GM23338 (cell line): ENCODE results near the gene SPRY4. TPM values are rescaled to one million over a fixed set of nuclear protein-coding genes. Genes with fewer than 3 reads are reported as not detected.

ENCODE experiments used
- ATAC-seq: fragments of 200-7000 bp; cut with Tn5 transposase; 3 replicates; pipeline ENCODE4 v1.9.1; 2020
- DNase-seq: peaks from one replicate; pipeline ENCODE4 v3.0.0-alpha.2; 2015; ENCODE audit warnings: low spot score
- H2AFZ ChIP-seq: fragments of 200-600 bp; sonication (generic); 2 replicates; pipeline ENCODE4 v1.8.0; 2016; ENCODE audit warnings: antibody characterized with exemption, mild to moderate bottlenecking, moderate library complexity
- H3F3A ChIP-seq: fragments of 200-600 bp; sonication (generic); replicated peaks from 2 replicates; pipeline ENCODE4 v1.8.0; 2017; ENCODE audit warnings: antibody characterized with exemption, mixed run types, low read depth
- H3K27ac ChIP-seq: fragments of 200-600 bp; sonication (generic); 2 replicates; pipeline ENCODE4 v1.6.1; 2016; ENCODE audit warnings: low read depth
- H3K27me3 ChIP-seq: fragments of 200-600 bp; sonication (generic); 2 replicates; pipeline ENCODE4 v1.8.0; 2016; ENCODE audit warnings: mild to moderate bottlenecking, mixed run types, moderate library complexity; ENCODE audit not compliant: insufficient read depth
- H3K36me3 ChIP-seq: fragments of 200-600 bp; sonication (generic); 2 replicates; pipeline ENCODE4 v1.8.0; 2016; ENCODE audit warnings: mild to moderate bottlenecking; ENCODE audit not compliant: insufficient read depth
- H3K4me1 ChIP-seq: fragments of 200-600 bp; sonication (generic); 2 replicates; pipeline ENCODE4 v1.8.0; 2016; ENCODE audit warnings: mild to moderate bottlenecking, moderate library complexity; ENCODE audit not compliant: insufficient read depth
- H3K4me2 ChIP-seq: fragments of 200-600 bp; sonication (generic); 2 replicates; pipeline ENCODE4 v1.7.1; 2017; ENCODE audit warnings: mixed run types
- H3K4me3 ChIP-seq: fragments of 200-600 bp; sonication (generic); 2 replicates; pipeline ENCODE4 v1.6.1; 2016; ENCODE audit warnings: mixed run types
- H3K79me2 ChIP-seq: fragments of 200-600 bp; sonication (generic); replicated peaks from 2 replicates; pipeline ENCODE4 v1.8.0; 2017; ENCODE audit warnings: mild to moderate bottlenecking; ENCODE audit not compliant: insufficient read depth
- H3K9me2 ChIP-seq: fragments of 200-600 bp; sonication (generic); 2 replicates; pipeline ENCODE4 v1.8.0; 2017; ENCODE audit not compliant: insufficient read depth
- H4K20me1 ChIP-seq: fragments of 200-600 bp; sonication (generic); replicated peaks from 2 replicates; pipeline ENCODE4 v1.8.0; 2017; ENCODE audit warnings: mild to moderate bottlenecking; ENCODE audit not compliant: insufficient read depth
- H3K27ac Mint-ChIP-seq: 2 replicates; pipeline ENCODE4 v1.8.0; 2020; ENCODE audit warnings: inconsistent platforms, mild to moderate bottlenecking, moderate library complexity, mixed read lengths
- H3K27me3 Mint-ChIP-seq: 3 replicates; pipeline ENCODE4 v1.8.0; 2022; ENCODE audit warnings: low read depth, mild to moderate bottlenecking, moderate library complexity, mixed read lengths, inconsistent platforms; ENCODE audit not compliant: insufficient read depth, poor library complexity
- H3K36me3 Mint-ChIP-seq: 3 replicates; pipeline ENCODE4 v1.8.0; 2021; ENCODE audit warnings: low read depth, mild to moderate bottlenecking, inconsistent platforms, moderate library complexity, mixed read lengths
- H3K4me1 Mint-ChIP-seq: 3 replicates; pipeline ENCODE4 v1.8.0; 2020; ENCODE audit warnings: mild to moderate bottlenecking, inconsistent platforms, mixed read lengths
- H3K4me3 Mint-ChIP-seq: 3 replicates; pipeline ENCODE4 v1.8.0; 2021; ENCODE audit warnings: moderate library complexity, mild to moderate bottlenecking, inconsistent platforms, mixed read lengths
- H3K9me3 Mint-ChIP-seq: 3 replicates; pipeline ENCODE4 v1.8.0; 2020; ENCODE audit warnings: moderate library complexity, mild to moderate bottlenecking, inconsistent platforms, mixed read lengths
- EZH2phosphoT487 ChIP-seq: fragments of 200-600 bp; sonication (generic); IDR thresholded peaks from one replicate; pipeline ENCODE4 v1.8.1; 2018; ENCODE audit warnings: antibody characterized with exemption; ENCODE audit not compliant: unreplicated experiment
- JUNB ChIP-seq: IDR thresholded peaks from one replicate; pipeline ENCODE4 v1.6.1; 2016; ENCODE audit warnings: antibody characterized with exemption; ENCODE audit not compliant: unreplicated experiment
- NANOG ChIP-seq: IDR thresholded peaks from 2 replicates; pipeline ENCODE4 v1.6.1; 2016; ENCODE audit warnings: antibody characterized with exemption, borderline replicate concordance
- POLR2AphosphoS5 ChIP-seq: IDR thresholded peaks from 2 replicates; pipeline ENCODE4 v1.6.1; 2016; ENCODE audit warnings: antibody characterized with exemption, low read depth
- STAT1 ChIP-seq: IDR thresholded peaks from one replicate; pipeline ENCODE4 v1.6.1; 2016; ENCODE audit warnings: antibody characterized with exemption; ENCODE audit not compliant: unreplicated experiment
- ZNF114 ChIP-seq: fragments of 250-450 bp; sonication (Bioruptor Pico); IDR thresholded peaks from 2 replicates; pipeline ENCODE4 v1.5.0; 2020; ENCODE audit warnings: mild to moderate bottlenecking, moderate library complexity
- polyA plus RNA-seq: library from polyadenylated mRNA; unstranded; fragments of >200 nt; fragmentation: Nextera tagmentation; extraction: Ambion mirVana; gene quantifications from 2 replicates; pipeline ENCODE4 v1.2.1, GENCODE V29; 2016
- total RNA-seq: library from RNA; depleted of rRNA; stranded (reverse); fragments of >200 nt; shearing (Covaris generic); gene quantifications from 2 replicates; pipeline ENCODE4 v1.2.3, GENCODE V29; 2014
- TF ChIP-seq, protein P1 (sequence below), 2 experiments: fragments of 200-600 bp in 1 of 2; sonication (generic) in 1 of 2; conservative IDR thresholded peaks; 2 replicates each; pipeline versions ENCODE4 v1.5.1 to v1.6.1; 2016 to 2017; ENCODE audit warnings: antibody characterized with exemption in 2 of 2, low read depth in 2 of 2, mild to moderate bottlenecking in 2 of 2, moderate library complexity in 1 of 2
- TF ChIP-seq, protein P2 (sequence below): IDR thresholded peaks from 2 replicates; pipeline ENCODE4 v1.6.1; 2016; ENCODE audit warnings: antibody characterized with exemption
- TF ChIP-seq, protein P3 (sequence below): fragments of 250-450 bp; sonication (Bioruptor Pico); IDR thresholded peaks from 2 replicates; pipeline ENCODE4 v1.5.0; 2020; ENCODE audit warnings: mild to moderate bottlenecking, moderate library complexity

SPRY4 gene
- total and polyA plus RNA-seq, 2 experiments from 2014 or later: 70.6 to 240 TPM

DNA sequence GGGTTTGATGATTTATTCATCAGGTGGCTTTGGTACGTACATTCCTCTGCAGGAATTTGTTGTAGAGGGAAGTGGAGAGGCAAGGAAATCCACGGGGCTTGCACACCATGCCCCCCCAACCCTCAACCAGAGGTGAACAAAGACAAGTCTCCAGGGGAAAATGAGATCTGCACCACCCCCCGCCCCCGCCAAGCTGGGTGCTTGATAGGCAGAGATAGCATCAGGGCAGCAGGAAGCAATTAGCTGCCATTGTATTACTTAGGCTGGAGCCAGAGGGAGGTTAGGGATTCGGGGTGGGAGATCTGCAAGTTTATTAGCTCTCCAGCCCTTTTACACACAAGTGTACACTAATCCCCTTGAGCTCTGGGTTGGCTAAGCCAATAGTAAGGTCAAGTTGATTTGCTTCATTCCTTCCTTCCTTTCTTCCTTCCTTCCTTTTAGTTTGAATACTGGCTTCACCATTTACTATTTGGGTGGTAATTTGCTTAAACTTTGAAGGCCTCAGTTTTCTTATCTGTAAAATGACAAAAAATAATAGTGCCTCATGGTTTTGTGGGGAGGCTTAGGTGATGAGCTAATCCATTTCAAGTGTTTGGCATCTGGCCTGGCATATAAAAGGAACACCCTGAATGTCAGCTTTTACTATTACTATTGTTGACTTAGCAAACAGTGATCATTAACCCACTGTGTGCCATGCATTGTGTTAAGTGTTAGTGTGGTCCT, 34.1 kb downstream of the SPRY4 start:
- peaks cover 50% of the 10 kb centered on the region for H3K4me1 ChIP-seq
- H3K4me3 ChIP-seq: no peak overlapping the region
- no peak overlapping the region for H2AFZ ChIP-seq
- H3K4me1 Mint-ChIP-seq: peaks cover 57% of the 10 kb centered on the region
- H3K36me3 Mint-ChIP-seq: peaks cover 44% of the 10 kb centered on the region
- no peak overlapping the region for H3K4me3 Mint-ChIP-seq
- H3K27me3 ChIP-seq: no peaks in the 10 kb centered on the region
- H4K20me1 ChIP-seq: no peaks in the 10 kb centered on the region
- DNase-seq: no peak
- H3K9me3 Mint-ChIP-seq: no peaks in the 10 kb centered on the region
- peaks cover 11% of the 10 kb centered on the region for H3K79me2 ChIP-seq
- H3K4me2 ChIP-seq: no peak overlapping the region
- TF ChIP-seq, protein P1, sequence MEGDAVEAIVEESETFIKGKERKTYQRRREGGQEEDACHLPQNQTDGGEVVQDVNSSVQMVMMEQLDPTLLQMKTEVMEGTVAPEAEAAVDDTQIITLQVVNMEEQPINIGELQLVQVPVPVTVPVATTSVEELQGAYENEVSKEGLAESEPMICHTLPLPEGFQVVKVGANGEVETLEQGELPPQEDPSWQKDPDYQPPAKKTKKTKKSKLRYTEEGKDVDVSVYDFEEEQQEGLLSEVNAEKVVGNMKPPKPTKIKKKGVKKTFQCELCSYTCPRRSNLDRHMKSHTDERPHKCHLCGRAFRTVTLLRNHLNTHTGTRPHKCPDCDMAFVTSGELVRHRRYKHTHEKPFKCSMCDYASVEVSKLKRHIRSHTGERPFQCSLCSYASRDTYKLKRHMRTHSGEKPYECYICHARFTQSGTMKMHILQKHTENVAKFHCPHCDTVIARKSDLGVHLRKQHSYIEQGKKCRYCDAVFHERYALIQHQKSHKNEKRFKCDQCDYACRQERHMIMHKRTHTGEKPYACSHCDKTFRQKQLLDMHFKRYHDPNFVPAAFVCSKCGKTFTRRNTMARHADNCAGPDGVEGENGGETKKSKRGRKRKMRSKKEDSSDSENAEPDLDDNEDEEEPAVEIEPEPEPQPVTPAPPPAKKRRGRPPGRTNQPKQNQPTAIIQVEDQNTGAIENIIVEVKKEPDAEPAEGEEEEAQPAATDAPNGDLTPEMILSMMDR (conservative IDR thresholded peaks at IDR 0.05; ENCODE audit: low read depth in 2 of 2): no peak
- no peak for TF ChIP-seq EZH2phosphoT487
- TF ChIP-seq STAT1: no peak
- TF ChIP-seq, protein P2, sequence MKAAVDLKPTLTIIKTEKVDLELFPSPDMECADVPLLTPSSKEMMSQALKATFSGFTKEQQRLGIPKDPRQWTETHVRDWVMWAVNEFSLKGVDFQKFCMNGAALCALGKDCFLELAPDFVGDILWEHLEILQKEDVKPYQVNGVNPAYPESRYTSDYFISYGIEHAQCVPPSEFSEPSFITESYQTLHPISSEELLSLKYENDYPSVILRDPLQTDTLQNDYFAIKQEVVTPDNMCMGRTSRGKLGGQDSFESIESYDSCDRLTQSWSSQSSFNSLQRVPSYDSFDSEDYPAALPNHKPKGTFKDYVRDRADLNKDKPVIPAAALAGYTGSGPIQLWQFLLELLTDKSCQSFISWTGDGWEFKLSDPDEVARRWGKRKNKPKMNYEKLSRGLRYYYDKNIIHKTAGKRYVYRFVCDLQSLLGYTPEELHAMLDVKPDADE: no peak
- no peak for ATAC-seq
- no peaks in the 10 kb centered on the region for H3K9me2 ChIP-seq
- H3K36me3 ChIP-seq: no peaks in the 10 kb centered on the region
- peaks cover 7% of the 10 kb centered on the region for H3K27me3 Mint-ChIP-seq
- H3K27ac Mint-ChIP-seq: no peak overlapping the region
- H3K27ac ChIP-seq: no peak overlapping the region
- peaks cover 30% of the 10 kb centered on the region for H3F3A ChIP-seq

DNA sequence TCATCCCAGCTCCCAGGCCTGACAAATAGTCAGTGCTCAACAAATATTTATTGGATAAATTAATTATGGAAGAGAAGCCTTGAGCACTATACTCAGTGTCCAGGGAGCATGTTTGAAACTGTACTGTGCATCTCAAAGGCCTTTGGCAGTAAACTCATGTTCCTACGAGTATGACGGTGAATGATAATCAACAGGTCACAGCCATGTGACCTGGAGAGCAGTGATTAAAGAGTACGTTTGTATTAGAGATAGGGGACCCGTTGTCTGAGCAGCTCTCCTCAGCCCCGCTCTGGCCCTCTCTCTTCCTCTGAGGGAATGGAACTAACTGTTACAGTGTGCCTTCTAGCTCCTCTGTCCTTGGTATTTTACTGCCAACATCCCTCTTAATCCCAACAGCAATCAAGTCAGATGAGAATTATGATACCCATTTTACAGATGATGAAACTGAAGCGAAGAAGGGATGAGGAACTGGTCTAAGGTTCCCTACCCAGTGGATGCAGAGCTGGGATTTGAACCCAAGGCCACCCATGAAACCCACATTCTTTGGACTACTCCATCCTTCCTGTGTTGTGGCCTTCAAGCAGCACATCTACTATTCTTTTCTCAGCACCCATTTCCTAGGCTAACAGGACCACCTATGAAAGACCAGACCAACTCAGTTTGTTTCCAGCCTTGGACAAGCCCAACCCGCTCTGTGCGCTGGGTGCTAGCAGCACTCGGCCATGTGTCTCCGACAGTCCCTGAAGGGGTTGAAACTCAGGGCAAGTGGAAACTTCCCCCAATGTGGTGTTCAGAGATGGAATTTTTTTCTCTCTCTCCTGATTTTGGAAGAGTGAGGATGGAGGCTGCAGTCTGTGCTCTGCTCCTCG, 34.9 kb downstream of the SPRY4 start:
- Histone ChIP-seq H3K4me1 (peaks cover 44% of the 10 kb centered on the region), H2AFZ (no peak overlapping the region), H3K4me3 (no peak overlapping the region), H4K20me1 (no peaks in the 10 kb centered on the region), H3K9me2 (no peaks in the 10 kb centered on the region), H3K36me3 (no peaks in the 10 kb centered on the region; the same call in 1 of the 2 replicates), H3K27me3 (no peaks in the 10 kb centered on the region), H3F3A (peaks cover 24% of the 10 kb centered on the region; the same call in 1 of the 2 replicates), H3K4me2 (no peak overlapping the region), H3K27ac (no peak overlapping the region), H3K79me2 (peaks cover 9% of the 10 kb centered on the region)
- no peak for DNase-seq
- ATAC-seq: no peak
- H3K36me3 Mint-ChIP-seq: peaks cover 41% of the 10 kb centered on the region
- peaks cover 49% of the 10 kb centered on the region for H3K4me1 Mint-ChIP-seq
- H3K27me3 Mint-ChIP-seq: peaks cover 11% of the 10 kb centered on the region
- H3K4me3 Mint-ChIP-seq: no peak overlapping the region
- no peaks in the 10 kb centered on the region for H3K9me3 Mint-ChIP-seq
- H3K27ac Mint-ChIP-seq: no peak overlapping the region
- TF ChIP-seq JUNB: no peak
- TF ChIP-seq NANOG: no peak
- no peak for TF ChIP-seq ZNF114 (CRISPR knock-in tag)
- TF ChIP-seq, protein P2: no peak
- TF ChIP-seq, protein P3, sequence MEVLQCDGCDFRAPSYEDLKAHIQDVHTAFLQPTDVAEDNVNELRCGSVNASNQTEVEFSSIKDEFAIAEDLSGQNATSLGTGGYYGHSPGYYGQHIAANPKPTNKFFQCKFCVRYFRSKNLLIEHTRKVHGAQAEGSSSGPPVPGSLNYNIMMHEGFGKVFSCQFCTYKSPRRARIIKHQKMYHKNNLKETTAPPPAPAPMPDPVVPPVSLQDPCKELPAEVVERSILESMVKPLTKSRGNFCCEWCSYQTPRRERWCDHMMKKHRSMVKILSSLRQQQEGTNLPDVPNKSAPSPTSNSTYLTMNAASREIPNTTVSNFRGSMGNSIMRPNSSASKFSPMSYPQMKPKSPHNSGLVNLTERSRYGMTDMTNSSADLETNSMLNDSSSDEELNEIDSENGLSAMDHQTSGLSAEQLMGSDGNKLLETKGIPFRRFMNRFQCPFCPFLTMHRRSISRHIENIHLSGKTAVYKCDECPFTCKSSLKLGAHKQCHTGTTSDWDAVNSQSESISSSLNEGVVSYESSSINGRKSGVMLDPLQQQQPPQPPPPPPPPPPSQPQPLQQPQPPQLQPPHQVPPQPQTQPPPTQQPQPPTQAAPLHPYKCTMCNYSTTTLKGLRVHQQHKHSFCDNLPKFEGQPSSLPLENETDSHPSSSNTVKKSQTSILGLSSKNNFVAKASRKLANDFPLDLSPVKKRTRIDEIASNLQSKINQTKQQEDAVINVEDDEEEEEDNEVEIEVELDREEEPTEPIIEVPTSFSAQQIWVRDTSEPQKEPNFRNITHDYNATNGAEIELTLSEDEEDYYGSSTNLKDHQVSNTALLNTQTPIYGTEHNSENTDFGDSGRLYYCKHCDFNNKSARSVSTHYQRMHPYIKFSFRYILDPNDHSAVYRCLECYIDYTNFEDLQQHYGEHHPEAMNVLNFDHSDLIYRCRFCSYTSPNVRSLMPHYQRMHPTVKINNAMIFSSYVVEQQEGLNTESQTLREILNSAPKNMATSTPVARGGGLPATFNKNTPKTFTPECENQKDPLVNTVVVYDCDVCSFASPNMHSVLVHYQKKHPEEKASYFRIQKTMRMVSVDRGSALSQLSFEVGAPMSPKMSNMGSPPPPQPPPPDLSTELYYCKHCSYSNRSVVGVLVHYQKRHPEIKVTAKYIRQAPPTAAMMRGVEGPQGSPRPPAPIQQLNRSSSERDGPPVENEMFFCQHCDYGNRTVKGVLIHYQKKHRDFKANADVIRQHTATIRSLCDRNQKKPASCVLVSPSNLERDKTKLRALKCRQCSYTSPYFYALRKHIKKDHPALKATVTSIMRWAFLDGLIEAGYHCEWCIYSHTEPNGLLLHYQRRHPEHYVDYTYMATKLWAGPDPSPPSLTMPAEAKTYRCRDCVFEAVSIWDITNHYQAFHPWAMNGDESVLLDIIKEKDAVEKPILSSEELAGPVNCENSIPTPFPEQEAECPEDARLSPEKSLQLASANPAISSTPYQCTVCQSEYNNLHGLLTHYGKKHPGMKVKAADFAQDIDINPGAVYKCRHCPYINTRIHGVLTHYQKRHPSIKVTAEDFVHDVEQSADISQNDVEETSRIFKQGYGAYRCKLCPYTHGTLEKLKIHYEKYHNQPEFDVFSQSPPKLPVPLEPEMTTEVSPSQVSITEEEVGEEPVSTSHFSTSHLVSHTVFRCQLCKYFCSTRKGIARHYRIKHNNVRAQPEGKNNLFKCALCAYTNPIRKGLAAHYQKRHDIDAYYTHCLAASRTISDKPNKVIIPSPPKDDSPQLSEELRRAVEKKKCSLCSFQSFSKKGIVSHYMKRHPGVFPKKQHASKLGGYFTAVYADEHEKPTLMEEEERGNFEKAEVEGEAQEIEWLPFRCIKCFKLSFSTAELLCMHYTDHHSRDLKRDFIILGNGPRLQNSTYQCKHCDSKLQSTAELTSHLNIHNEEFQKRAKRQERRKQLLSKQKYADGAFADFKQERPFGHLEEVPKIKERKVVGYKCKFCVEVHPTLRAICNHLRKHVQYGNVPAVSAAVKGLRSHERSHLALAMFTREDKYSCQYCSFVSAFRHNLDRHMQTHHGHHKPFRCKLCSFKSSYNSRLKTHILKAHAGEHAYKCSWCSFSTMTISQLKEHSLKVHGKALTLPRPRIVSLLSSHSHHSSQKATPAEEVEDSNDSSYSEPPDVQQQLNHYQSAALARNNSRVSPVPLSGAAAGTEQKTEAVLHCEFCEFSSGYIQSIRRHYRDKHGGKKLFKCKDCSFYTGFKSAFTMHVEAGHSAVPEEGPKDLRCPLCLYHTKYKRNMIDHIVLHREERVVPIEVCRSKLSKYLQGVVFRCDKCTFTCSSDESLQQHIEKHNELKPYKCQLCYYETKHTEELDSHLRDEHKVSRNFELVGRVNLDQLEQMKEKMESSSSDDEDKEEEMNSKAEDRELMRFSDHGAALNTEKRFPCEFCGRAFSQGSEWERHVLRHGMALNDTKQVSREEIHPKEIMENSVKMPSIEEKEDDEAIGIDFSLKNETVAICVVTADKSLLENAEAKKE: no peak
- no peak for TF ChIP-seq POLR2AphosphoS5
- no peak for TF ChIP-seq STAT1
